Progenitor cell of endocrine pancreas (in vitro differentiated cells): ENCODE data around the gene NUDT12. TPM values are rescaled to one million over a fixed set of nuclear protein-coding genes. Genes with fewer than 3 reads are reported as not detected.

ENCODE experiments used
- DNase-seq: peaks from one replicate; pipeline ENCODE4 v3.0.0; 2021; ENCODE audit warnings: low spot score; ENCODE audit not compliant: unreplicated experiment
- H3K27ac Mint-ChIP-seq: 2 replicates; pipeline ENCODE4 v1.8.0; 2021; ENCODE audit warnings: mild to moderate bottlenecking, moderate library complexity, mixed read lengths
- H3K27me3 Mint-ChIP-seq: 2 replicates; pipeline ENCODE4 v1.8.0; 2021; ENCODE audit warnings: mixed read lengths
- H3K36me3 Mint-ChIP-seq: 2 replicates; pipeline ENCODE4 v1.8.0; 2022; ENCODE audit warnings: mixed read lengths; ENCODE audit not compliant: insufficient read depth
- H3K4me1 Mint-ChIP-seq: 2 replicates; pipeline ENCODE4 v1.8.0; 2021; ENCODE audit warnings: low read depth, mixed read lengths
- H3K4me3 Mint-ChIP-seq: 2 replicates; pipeline ENCODE4 v1.8.0; 2021; ENCODE audit warnings: low read depth, mild to moderate bottlenecking, moderate library complexity, mixed read lengths
- H3K9me3 Mint-ChIP-seq: 2 replicates; pipeline ENCODE4 v1.8.0; 2021; ENCODE audit warnings: low read depth, mixed read lengths
- total RNA-seq: library from RNA; stranded (reverse); gene quantifications from 2 replicates; pipeline ENCODE4 v1.2.1, GENCODE V29; 2021
- TF ChIP-seq, protein P1 (sequence below): fragments of 200-600 bp; sonication (generic); IDR thresholded peaks from one replicate; pipeline ENCODE4 v1.5.0; 2021; ENCODE audit warnings: antibody characterized with exemption, mild to moderate bottlenecking; ENCODE audit not compliant: unreplicated experiment

Gene NUDT12
- total RNA-seq, 1 donor from 2014 or later = 13.0 TPM

DNA sequence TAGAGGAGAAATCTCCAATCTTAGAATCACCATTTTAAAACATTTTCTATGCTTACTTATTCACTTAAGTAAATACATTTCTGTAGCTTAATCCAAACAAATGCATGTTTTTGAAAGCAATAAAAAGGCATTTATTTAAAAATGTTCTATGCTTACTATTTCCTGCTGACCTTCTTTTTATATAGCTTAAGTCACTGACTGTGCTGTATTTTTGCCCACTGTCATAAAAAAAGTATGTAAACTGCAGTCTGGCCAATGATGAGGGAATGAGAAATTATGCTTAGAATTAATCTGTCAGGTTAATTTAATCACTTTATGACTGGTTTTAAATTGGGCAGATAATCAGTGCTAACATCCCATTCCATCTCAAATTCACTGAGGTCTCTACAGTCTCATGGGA, 20.1 kb downstream of the NUDT12 start:
- no peaks in the 10 kb centered on the region for H3K9me3 Mint-ChIP-seq
- H3K4me3 Mint-ChIP-seq = no peak overlapping the region
- TF ChIP-seq, protein P1, sequence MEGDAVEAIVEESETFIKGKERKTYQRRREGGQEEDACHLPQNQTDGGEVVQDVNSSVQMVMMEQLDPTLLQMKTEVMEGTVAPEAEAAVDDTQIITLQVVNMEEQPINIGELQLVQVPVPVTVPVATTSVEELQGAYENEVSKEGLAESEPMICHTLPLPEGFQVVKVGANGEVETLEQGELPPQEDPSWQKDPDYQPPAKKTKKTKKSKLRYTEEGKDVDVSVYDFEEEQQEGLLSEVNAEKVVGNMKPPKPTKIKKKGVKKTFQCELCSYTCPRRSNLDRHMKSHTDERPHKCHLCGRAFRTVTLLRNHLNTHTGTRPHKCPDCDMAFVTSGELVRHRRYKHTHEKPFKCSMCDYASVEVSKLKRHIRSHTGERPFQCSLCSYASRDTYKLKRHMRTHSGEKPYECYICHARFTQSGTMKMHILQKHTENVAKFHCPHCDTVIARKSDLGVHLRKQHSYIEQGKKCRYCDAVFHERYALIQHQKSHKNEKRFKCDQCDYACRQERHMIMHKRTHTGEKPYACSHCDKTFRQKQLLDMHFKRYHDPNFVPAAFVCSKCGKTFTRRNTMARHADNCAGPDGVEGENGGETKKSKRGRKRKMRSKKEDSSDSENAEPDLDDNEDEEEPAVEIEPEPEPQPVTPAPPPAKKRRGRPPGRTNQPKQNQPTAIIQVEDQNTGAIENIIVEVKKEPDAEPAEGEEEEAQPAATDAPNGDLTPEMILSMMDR = no peak
- no peaks in the 10 kb centered on the region for H3K27me3 Mint-ChIP-seq
- no peak for DNase-seq
- H3K36me3 Mint-ChIP-seq = no peaks in the 10 kb centered on the region
- H3K4me1 Mint-ChIP-seq = no peaks in the 10 kb centered on the region
- H3K27ac Mint-ChIP-seq = no peak overlapping the region

DNA sequence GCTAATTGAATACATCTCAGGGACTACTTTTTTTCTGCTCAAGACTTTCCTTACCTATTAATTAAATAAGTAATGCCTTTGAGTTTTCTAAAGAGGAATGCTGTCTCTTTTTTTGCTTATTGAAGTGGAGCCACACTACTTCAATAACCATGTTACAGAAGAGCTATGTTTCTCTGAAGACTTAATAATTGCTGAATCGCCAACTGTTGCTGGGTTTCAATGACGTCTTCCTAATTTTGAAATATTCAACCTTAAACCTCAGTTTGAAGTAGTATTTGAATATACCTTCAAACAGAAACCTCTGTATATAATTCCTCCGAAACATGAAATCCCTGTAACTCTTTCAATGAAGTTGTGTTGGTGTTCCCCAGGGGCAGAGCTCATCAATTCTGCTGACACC, 21.0 kb downstream of the NUDT12 start:
- Mint-ChIP-seq H3K4me3 (no peak overlapping the region), H3K4me1 (no peaks in the 10 kb centered on the region), H3K36me3 (no peaks in the 10 kb centered on the region), H3K27me3 (no peaks in the 10 kb centered on the region), H3K9me3 (no peaks in the 10 kb centered on the region), H3K27ac (no peak overlapping the region)
- no peak for DNase-seq
- TF ChIP-seq, protein P1 = no peak

DNA sequence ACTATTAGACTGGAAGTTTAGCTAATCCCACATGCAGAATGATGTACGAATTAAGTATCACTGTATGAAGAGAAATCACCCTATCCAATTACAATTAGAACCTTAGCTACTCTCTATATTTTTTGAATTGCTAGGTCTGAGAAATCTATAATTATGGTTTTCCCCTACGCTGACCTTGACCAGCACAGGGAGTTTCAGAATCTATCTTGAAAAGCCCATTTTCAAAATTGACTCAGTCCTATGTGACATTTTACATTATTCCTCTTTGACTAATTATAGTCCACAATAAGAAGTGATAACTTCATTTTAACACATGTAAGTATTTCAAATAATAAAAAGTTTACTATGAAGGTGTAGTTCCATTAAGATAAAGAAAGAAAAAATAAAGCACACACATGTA, 21.5 kb downstream of the NUDT12 start:
- H3K27ac Mint-ChIP-seq = no peak overlapping the region
- H3K36me3 Mint-ChIP-seq = no peaks in the 10 kb centered on the region
- no peaks in the 10 kb centered on the region for H3K9me3 Mint-ChIP-seq
- TF ChIP-seq, protein P1 = no peak
- H3K4me1 Mint-ChIP-seq = no peaks in the 10 kb centered on the region
- no peak overlapping the region for H3K4me3 Mint-ChIP-seq
- DNase-seq = no peak
- H3K27me3 Mint-ChIP-seq = no peaks in the 10 kb centered on the region

DNA sequence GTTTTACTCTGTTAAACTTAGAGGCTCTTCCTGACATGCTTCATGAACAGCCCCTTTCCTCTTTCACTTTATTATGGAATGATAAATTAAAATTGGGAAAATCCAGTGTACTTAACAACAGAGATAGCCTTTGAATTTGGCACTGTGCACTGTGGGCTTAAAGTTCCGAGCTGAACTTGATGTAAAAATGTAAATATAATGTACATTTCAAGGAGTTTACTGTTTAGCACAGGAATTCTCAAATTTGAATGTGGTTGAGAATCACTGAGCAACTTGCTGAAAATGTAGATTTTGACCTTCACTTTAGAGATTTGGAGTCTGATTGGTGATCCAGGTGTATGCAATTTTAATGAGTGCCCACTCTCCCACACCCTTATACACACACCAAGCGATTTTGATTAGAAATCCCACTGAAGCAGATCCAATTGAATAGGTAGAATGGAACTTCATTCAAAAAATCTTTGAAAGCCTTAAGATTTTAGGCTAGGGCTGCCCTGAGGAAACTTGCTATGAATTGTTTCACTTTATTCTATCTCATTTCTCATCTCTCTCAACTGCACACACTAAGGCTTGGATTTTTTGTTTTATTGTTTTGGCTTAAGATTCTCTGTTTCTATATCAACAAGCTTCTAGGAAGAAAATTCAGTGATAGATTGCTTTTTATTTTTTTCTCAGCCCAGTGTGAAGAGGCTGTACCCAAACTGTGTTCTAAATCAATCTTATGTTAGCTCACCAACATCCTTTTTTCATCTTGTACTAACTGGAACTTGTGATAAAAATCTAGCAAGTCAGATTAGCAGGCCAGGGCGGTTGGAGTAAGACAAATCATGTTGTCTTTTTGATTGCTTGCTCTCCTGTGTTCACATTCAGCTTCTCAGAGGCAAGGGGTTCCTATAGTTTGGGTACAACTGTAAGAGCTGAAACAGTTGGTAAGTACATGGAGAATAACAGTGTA, 22.9 kb downstream of the NUDT12 start:
- no peak for DNase-seq

DNA sequence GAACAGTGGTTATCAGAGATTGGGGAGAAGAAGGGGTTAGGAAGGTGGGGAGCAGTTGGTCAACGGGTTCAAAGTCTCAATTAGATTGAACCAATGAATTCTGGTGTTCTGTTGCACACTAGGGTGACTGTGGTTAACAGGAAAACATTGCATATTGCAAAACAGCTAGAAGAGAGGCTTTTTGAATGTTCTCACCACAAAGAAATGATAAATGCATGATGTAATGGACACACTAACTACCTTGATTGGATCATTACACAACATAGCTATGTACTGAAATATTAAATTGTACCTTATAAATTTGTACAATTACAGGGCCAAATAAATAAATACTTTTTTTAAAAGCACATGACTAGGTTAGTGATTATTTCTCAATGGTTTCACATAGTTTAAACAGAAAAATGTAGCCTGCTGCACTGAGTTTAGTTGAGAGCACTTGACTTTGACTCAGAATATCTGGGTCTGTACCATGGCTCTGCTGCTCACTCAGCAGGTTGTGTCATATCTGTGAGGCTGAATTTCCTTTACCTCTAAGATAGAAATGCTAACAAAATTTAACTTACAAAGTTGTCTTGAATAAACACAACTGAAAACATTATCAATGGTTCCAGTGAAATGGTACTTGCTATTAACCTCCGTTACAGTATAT, 30.4 kb downstream of the NUDT12 start:
- H3K4me1 Mint-ChIP-seq = no peaks in the 10 kb centered on the region
- TF ChIP-seq, protein P1 = no peak
- H3K36me3 Mint-ChIP-seq = no peaks in the 10 kb centered on the region
- DNase-seq = no peak
- H3K27me3 Mint-ChIP-seq = no peaks in the 10 kb centered on the region
- H3K27ac Mint-ChIP-seq = no peak overlapping the region
- H3K4me3 Mint-ChIP-seq = no peak overlapping the region
- no peaks in the 10 kb centered on the region for H3K9me3 Mint-ChIP-seq

More for the DNA sequence above, 22.9 kb downstream of the NUDT12 start:
- H3K4me1 Mint-ChIP-seq = no peaks in the 10 kb centered on the region
- H3K36me3 Mint-ChIP-seq = no peaks in the 10 kb centered on the region
- TF ChIP-seq, protein P1 = no peak
- no peaks in the 10 kb centered on the region for H3K27me3 Mint-ChIP-seq
- H3K4me3 Mint-ChIP-seq = no peak overlapping the region
- no peak overlapping the region for H3K27ac Mint-ChIP-seq
- no peaks in the 10 kb centered on the region for H3K9me3 Mint-ChIP-seq
